AG20443 (cell line): ENCODE measurements around the gene SLC1A3.
A peak's percentile ranks its signal among the peaks of the same experiment; 100 is the strongest.

Source experiments
- DNase-seq: peaks from one replicate; pipeline ENCODE4 v3.0.0; 2012; ENCODE audit warnings: low spot score, mixed read lengths

Gene SLC1A3

DNA sequence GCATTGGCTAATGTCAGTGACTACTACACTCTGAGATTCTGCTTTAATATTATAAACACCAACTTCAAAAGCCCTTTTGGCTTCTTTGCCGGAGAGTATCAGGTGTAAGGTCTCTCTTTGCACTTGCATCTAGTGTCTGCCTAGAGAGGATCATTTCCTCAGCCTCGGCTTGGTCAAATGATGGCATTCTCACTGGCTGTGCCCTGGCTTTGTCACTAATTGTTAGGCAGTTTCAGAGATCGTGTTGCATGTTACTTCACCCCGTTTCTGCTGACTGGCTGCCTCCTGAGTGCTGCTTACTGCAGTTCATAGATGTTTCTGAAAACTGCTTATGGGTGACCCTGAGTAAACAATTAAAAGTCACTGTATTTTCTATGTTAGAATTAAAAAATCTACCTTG is 48.8 kb downstream of the SLC1A3 start:
- peak; percentile 44 for DNase-seq

DNA sequence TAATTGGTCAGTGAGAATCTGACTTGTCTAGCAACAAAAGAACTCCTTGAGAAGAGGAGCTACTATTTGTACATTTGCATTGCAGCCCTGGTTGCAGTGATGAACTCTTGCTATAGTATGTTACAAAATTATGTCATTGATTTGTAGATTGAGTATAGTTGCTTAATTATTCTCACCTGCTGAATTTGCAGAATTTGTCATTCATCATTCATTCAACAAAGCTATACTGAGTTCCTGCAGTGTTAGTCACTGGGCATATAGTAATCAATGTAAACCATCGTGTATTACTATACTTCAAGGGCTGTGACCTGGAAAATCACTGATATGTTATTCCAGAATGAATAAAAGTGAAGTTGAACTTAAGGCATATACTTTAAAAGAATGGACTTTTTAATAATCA is 50.1 kb downstream of the SLC1A3 start:
- no peak for DNase-seq

DNA sequence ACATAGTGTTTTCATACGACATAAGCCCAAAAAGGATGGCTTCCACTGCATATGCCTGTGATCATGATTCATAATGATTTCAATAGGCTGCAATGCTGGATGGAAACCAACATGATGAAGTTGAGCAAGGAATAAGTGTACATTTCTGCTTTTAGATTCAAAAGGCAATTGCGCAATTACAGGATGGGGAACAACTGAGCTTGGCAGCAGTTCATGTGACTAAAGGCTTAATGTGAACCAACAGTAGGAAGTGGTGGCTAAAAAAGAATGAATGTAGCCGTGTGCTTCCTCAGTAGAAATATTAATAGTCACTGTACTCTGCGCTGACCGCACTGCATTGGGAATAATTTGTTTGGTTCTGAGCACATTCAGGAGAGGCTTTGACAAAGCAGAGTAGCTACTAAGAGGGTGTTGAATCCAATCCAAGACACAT is 51.2 kb downstream of the SLC1A3 start:
- peak; percentile 84 for DNase-seq

DNA sequence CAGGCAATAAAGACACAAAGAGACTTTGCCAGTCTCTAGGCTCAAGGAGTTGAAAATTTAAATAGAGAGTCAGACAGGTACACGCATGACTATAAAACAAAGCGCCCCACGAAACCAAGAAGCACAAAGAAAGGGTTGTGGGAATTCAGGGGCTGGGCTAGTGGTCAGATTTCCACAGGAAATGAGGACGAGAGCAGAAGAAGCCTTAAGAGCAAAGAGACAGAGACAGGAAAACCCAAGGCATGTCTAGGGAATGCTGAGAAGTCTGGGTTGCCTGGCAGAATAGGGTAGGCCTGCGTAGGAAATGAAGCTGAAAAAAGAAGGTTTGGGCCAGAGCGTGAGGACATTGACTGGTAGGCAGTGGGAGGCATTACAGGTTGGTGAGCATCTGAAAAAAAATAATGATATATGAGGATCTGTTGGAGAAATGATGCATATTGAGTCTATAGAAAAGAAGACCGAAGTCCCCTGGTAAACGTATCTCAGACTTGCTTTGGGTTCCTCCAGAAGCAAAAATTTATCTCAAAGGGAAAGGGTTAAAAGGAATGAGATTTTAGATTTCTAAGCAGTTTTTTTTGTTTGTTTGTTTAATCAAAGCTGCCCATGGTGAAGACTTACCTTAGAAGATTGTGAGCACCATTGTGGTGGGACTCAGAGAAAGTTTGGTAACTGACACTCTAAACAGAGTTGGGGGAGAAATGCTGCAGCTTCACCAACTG is 51.8 kb downstream of the SLC1A3 start:
- DNase-seq, result peak; percentile 20

DNA sequence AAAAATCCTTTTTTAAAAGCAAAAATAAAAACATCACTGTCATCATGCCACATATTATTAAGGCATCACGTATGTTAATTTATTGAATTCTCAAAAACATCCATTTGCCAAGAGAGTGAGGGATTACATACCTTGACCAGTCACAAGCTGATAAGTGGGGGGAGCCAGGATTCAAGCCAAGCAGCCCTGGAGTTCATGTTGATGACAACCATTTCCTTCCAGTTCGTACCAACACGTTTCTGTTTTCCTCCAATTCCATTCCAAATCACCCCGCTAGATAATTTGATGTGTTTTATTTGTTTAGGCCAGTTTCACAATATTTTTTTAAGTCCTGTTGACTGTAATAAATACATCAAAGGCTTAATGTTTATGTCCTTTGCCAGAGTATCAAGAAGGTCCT is 53.0 kb downstream of the SLC1A3 start:
- no peak for DNase-seq

DNA sequence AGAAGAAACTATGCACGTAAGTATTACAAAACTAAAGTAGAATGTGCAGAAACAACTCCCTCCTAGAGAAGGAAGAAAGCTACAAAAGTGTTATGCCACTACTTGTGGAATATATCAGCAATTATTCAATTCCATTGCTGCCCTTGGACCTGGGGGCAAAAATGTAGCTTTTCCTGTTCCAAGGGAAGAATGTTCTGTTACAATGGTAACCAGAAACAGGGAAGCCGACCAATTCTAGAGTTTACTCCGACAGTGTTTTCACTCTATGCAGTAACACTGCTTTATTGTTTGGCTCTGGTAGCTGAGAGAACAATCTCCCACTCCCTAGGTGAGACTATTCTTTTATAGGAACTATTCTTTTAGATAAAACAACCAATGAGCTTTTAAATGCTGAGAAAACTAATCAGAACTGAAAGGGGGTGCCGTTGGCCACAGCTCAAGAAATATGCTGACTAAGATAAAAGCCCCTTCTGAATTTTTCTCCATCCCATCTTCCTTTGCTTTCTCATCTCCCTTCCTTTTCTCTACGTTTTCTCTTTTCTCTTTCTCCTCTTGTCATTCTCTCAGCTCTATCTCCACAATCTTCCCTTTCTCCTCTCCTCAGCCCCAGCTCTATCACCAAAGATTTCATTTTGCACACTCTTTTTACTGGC is 54.1 kb downstream of the SLC1A3 start:
- DNase-seq, result no peak

DNA sequence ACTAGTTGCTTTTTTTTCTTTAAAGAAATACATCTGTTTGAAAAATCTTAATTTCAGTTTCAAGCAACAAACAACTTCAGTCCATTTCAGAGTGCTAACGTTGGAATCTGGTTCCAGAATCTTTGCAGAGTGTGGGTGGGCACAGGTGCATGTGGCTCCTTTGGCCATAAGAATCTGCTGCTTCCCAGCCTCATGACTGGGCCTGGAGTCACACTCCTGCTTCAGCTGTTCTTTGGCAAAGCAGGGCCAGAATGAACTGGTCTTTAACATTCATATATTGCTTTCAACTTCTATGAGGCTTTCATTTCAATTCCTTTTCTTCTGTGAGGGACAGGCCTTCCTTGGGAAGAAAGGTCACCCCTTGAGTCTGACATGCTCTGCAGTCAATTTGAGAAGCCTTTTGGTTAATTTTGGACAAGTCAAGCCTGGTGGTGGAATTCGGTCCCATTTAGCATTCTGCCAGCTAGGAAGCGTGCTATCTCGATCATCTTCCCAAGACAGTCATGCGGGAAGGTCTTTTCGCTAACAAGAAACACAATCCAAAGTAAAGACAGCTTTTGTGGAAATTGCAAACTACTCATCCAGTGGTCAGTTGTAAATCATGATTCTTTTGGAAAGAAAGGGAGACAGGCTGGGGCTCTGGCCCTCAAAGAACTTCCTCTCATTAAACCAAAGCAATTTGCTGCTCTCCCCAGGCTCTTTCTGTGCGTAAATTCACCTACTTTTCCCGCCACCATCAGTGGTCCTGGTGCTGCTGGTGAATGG is 55.2 kb downstream of the SLC1A3 start:
- no peak for DNase-seq

DNA sequence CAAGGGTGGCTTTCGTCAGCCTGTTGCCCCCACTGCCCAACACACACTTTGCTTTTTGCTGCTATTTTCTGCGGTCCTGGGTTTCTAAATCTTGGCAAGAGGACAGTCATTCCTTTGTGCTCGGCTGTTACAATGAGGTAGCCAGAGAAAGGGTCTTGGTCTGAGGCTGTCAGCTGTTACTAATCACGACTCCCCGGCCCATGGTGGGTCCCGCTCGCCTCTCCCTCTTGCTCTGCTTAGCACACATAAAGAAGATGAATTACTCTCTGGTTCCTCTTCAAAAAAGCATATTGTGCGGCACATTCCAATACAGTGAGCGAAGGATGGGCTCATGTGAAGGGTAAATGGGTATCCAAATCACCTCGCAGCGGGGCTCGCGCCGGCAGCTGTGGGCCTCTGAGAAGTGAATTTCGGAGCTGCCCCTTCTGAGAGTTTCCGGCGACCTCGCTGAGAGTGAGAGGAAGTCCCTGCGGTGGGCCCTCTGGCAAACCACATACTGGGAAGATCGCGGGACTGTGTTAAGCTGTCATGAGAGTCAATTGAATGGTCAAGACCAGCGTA is 56.0 kb downstream of the SLC1A3 start:
- DNase-seq, result no peak

DNA sequence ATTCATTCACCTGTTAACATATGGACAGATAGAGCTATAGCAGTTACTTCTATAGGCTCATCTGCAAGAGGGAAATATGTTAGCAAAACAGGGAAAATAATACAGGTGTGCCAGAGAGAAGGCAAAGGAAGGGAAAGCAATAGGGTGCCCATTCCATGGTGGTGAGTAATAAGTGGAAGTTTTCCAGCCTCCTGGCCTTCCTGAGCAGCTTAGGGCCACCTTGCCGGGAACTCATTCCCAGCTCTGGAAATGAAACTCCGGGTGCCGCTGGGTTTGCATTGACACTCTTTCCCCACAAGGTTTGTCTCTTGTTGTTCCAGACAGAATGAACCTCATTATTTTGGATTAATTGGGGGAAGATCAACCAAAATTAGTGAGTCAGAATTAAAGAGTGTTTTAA is 58.4 kb downstream of the SLC1A3 start:
- no peak for DNase-seq

DNA sequence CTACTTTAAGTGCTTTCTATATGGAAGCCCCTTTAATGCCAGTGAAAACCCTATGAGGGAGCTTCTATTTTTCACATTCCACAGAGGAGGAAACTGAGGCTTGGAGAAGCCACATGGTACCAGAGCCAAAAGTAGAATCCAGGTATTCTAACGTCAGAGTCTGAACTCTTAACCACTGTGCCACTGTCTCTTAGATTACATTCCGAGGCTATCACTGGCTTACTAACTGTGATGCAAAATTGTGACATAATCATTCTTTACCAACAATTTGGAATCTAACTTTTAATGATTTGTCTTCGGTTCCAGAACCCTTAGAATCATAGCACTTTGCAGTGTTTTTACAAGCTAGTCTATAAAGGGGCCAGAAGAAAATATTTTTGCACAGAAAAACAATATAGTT is 59.2 kb downstream of the SLC1A3 start:
- no peak for DNase-seq

DNA sequence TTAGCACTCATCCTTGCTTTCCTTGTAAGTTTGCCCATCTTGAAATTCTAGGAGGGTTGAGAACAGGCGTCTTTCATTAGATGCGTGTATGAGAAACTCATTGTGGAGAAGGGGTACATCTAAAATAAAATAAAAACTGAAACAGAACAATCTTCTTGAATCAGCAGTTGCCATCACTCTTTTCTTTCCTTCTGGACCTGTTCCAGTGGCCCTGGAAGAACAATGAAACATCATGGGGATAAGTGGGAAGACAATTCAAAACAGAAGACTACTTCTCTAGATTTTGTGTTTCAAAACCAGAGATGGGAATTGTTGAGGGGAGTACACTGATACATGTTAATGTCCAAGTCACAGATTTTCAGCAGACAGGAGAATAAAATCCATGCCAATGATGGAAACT is 59.9 kb downstream of the SLC1A3 start:
- DNase-seq, result no peak

DNA sequence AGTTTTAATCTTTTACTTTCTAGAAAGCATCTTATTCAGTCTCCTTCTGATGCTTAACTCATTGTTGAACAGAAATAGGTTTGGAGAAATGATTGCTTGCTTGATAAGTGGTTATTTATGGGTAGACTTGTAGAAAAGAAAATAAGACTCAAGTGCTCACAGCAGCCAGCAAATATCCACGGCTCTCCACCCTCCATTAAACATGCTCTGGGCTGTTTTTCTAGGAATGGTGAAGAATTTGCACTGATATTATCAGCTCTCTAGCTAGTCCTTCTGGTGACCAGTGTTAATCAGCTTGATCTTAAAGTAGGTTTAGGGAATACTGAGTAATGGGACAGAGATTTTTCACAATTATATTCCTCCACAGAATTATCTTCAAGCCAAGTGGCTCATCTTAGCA is 60.6 kb downstream of the SLC1A3 start:
- no peak for DNase-seq

DNA sequence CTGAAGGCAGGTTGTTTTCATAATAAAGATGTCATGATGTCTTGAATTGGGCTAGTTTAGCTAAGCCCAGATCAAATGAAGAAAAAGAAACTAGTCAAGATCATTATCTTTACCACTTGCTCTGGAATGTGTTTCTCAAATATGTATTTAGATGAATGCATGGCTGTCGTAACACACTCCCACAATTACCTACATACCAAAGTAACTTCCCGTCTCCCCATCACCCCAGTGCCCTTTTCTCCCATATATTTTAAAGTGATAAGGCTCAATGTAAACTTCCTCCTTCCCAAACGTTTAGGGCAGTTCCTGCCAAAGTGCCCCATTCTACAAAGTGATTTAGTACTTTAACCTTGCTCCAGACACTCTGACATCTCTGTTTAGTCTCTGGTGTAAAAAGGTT is 61.4 kb downstream of the SLC1A3 start:
- DNase-seq, result no peak

DNA sequence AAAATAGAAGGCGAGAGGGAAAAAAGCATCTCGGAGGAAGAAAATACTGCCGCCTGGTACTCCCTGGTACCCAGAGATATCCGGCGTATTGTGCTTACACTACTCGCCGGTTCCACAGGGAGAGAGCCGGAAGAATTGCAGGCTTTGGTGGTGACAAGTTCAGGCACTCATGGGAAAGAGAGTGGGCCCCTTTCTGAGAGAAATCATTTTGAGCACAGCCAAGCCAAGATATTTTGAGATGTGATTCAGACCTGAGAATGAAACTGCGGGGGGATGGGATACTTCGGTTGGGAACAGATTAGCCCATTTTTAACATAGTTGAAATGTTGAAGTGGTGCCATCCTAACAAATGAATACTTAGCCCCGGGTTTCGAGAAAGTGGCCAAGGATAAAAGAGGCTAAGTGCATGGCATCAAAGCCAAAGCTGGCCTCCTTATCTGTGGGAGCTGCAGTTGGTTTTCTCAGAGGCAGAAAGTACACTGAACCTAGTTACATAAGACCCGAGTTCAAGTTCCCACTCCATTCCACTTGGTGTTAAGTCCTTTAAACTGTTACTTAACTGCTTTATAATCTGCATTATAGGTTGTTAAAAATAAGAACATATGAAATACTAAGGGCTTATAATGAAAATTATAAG is 62.7 kb downstream of the SLC1A3 start:
- DNase-seq, result no peak

DNA sequence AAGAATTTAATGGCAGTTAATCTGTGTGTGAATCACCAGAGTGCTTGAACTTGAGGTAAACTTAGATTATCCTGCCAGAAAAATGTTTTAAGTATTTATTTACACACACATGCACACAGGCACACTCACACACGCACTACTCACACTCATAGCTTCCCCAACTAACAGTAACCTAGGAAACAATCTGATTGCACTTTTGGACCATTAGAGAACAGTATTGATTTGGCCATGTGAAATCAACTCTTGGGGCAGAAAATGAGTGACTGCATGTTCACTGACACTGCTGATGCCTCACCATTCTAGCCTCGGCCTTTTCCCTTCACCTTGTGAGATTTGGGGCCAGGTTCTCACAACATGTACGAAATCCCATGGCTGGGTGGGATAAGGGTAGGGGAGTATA is 64.1 kb downstream of the SLC1A3 start:
- DNase-seq, result no peak

DNA sequence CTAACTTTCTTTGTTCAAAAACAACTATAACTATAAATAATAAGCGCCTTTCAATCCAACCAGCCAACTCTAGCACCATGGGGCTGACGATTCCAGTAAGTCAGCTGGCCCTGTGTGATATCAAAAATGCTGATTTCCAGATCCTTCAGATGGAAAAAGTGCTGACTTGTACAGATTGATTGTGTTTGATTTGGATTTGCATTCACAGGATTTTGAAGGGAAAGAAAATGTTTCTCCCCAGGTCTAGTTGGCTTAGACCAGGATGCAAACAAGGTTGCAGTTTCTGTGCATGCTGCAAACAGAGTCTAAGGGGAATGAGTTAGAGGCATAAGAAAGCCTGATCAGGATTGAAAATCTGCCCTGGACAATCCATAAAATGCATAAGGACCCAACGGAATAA is 68.9 kb downstream of the SLC1A3 start:
- DNase-seq, result no peak

DNA sequence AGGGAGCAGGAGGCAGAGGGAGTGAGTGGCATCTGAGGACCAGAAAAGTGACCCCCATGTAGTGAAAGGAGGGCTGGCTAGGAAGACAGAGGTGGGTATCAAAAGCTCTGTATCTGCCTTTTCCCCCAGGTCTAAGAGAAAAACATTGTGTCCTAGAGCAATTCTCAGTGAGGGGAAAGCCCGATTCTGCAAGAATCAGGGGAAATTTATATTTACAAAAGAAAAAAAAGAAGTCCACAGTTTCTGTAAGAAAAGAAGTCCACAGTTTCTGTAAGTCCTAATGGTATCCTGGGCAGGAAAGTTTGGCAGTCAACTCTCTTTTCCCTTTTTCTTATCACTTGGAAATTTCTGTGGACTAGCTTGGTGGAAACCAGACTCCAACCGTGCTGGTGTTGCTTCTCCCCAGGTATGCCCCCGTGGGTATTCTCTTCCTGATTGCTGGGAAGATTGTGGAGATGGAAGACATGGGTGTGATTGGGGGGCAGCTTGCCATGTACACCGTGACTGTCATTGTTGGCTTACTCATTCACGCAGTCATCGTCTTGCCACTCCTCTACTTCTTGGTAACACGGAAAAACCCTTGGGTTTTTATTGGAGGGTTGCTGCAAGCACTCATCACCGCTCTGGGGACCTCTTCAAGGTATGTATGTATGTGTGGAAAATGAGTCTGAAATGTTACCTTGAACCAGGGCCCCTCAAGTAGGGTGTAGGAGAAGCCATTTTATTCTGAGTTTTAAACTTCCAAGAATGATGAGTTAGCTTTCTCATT is 73.0 kb downstream of the SLC1A3 start:
- no peak for DNase-seq

DNA sequence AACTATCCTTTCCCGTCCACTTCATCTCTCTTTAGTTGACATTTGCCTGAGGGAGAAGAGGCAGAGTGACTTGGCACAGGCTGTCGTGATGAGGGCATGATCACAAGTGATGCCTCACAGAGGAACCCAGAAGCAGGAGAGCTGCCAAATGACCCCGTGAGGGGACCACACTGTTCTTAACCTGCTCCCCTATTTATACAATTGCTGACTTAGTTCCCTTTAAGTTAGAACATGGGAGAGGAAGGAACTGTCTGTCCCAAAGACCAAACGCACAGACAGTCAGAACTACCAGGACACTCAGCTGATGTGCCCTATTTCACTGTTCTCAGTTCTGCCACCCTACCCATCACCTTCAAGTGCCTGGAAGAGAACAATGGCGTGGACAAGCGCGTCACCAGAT is 73.7 kb downstream of the SLC1A3 start:
- no peak for DNase-seq

DNA sequence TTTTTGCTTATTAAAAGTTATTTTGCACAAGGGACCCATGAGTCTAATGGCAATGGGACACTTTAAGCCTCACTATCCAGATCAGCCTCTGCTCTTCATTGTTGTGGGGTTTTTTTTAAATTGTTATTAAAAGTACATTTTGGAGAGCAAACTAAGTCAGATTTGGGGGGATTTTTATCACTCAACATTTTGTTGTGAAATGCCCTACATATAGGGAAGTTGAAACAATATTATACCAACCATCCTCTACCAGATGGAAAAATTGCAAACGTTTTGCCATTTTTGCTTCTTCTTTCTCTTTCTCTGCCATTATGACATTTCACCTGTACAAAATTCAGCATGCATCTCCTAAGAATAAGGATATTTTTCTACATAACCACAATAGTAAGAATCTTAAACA is 75.3 kb downstream of the SLC1A3 start:
- DNase-seq, result no peak

DNA sequence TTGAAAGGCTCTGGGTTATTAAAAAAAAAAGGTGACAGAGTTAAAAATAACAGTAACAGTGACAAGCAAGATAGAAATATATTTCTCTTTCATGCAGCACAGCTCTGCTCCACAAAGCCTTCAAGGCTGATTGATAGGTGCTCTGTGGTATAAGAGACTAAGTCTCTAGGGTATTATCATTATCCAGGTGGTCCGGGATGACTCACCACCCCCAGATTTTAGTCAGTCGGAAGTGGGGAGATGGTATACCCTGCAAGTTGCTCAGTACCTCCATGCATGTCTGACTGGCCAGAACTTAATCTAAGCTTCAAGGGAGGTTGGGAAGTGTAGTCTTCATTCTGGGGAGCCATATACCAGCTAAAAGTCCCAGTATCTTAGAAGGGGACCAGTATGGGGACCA is 76.1 kb downstream of the SLC1A3 start:
- no peak for DNase-seq

DNA sequence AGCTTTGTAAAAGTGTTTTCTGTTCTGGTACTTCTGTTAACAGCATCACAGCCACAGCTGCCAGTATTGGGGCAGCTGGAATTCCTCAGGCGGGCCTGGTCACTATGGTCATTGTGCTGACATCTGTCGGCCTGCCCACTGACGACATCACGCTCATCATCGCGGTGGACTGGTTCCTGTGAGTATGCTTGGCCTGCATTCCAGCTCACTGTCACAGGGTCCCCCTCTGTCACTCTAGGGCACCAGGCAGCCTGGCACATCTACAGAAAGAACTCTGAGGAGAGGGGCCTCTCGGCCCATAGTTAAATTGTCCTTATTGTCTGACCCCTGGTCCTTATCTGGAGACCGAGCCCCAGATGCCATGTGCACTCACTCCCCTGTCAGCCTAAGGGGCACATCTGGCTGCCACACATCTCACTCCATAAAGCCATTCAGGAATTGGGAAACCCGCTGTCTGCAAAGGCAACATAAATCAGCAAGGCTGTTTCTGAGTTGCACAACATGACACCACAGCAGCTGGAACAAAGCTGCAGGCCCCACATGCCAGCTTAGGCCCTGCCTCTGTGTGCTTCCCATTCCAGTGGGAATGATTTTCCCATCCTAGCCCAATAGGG is 77.5 kb downstream of the SLC1A3 start:
- peak; percentile 87 for DNase-seq
